ENCODE measurements around the gene ROPN1B.

Gene ROPN1B

GRCh38 chr3:126005951-126006350 is 37.0 kb downstream of the ROPN1B start:
- DNase-seq = no peak

GRCh38 chr3:126008219-126008618 is 39.2 kb downstream of the ROPN1B start:
- no peak for DNase-seq

GRCh38 chr3:126009181-126009580 is 40.2 kb downstream of the ROPN1B start:
- DNase-seq = no peak

- DNase-seq = peak; percentile 4
These were observed 44.8 kb downstream of the ROPN1B start for GRCh38 chr3:126013751-126014156.

GRCh38 chr3:126014252-126014651 is 45.3 kb downstream of the ROPN1B start:
- DNase-seq = no peak

- DNase-seq = no peak
These were observed 46.1 kb downstream of the ROPN1B start for GRCh38 chr3:126015075-126015474.

GRCh38 chr3:126016616-126017015 is 47.6 kb downstream of the ROPN1B start:
- DNase-seq = no peak

GRCh38 chr3:126017362-126017761 is 48.4 kb downstream of the ROPN1B start:
- no peak for DNase-seq

GRCh38 chr3:126018545-126018944 is 49.6 kb downstream of the ROPN1B start:
- no peak for DNase-seq

GRCh38 chr3:126018995-126019394 is 50.0 kb downstream of the ROPN1B start:
- DNase-seq = no peak

GRCh38 chr3:126019683-126020082 is 50.7 kb downstream of the ROPN1B start:
- DNase-seq = no peak

GRCh38 chr3:126021224-126021623 is 52.2 kb downstream of the ROPN1B start:
- DNase-seq = no peak

GRCh38 chr3:126021702-126022101 is 52.7 kb downstream of the ROPN1B start:
- DNase-seq = no peak

GRCh38 chr3:126022741-126023359 is 53.9 kb downstream of the ROPN1B start:
- peak; percentile 41 for DNase-seq

- no peak for DNase-seq
These were observed 54.4 kb downstream of the ROPN1B start for GRCh38 chr3:126023390-126023789.

- DNase-seq = no peak
These were observed 55.3 kb downstream of the ROPN1B start for GRCh38 chr3:126024049-126024854.

GRCh38 chr3:126025116-126025729 is 56.2 kb downstream of the ROPN1B start:
- no peak for DNase-seq

- no peak for DNase-seq
These were observed 56.9 kb downstream of the ROPN1B start for GRCh38 chr3:126025862-126026261.

GRCh38 chr3:126026277-126026751 is 57.3 kb downstream of the ROPN1B start:
- DNase-seq = no peak

GRCh38 chr3:126026761-126027160 is 57.8 kb downstream of the ROPN1B start:
- no peak for DNase-seq

- DNase-seq = no peak
These were observed 59.1 kb downstream of the ROPN1B start for GRCh38 chr3:126028096-126028495.

- no peak for DNase-seq
These were observed 60.3 kb downstream of the ROPN1B start for GRCh38 chr3:126029241-126029640.

GRCh38 chr3:126030455-126030854 is 61.5 kb downstream of the ROPN1B start:
- DNase-seq = no peak

- DNase-seq = no peak
These were observed 63.0 kb downstream of the ROPN1B start for GRCh38 chr3:126031981-126032471.

Data from NCI-H69 (cell line).